Memory B cell (primary cell): ENCODE measurements around the gene SH3BP4.

ENCODE experiments used
- ATAC-seq: fragments of 150-1000 bp; cut with Tn5 transposase; 2 replicates; pipeline ENCODE4 v1.10.0; 2021; ENCODE audit warnings: low read depth, mild to moderate bottlenecking, moderate library complexity
- DNase-seq, 2 donors: peaks; one replicate each; pipeline ENCODE4 v3.0.0; 2022; ENCODE audit warnings: low spot score in 2 of 2
- H3K27ac Mint-ChIP-seq: one replicate; pipeline ENCODE4 v1.8.0; 2022; ENCODE audit warnings: mild to moderate bottlenecking, moderate library complexity, mixed read lengths
- H3K27me3 Mint-ChIP-seq: one replicate; pipeline ENCODE4 v1.8.0; 2022; ENCODE audit warnings: mixed read lengths
- H3K36me3 Mint-ChIP-seq: one replicate; pipeline ENCODE4 v1.8.0; 2022; ENCODE audit warnings: mild to moderate bottlenecking, mixed read lengths
- H3K4me1 Mint-ChIP-seq: one replicate; pipeline ENCODE4 v1.8.0; 2022; ENCODE audit warnings: mixed read lengths
- H3K4me3 Mint-ChIP-seq: one replicate; pipeline ENCODE4 v1.8.0; 2022; ENCODE audit warnings: mild to moderate bottlenecking, moderate library complexity, mixed read lengths
- H3K9me3 Mint-ChIP-seq: one replicate; pipeline ENCODE4 v1.8.0; 2022; ENCODE audit warnings: mixed read lengths

SH3BP4 gene

GRCh38 chr2:234953116-234954031 lies 1.6 kb downstream of the SH3BP4 start:
- Mint-ChIP-seq H3K27ac (no peak overlapping the region), H3K9me3 (no peaks in the 10 kb centered on the region), H3K4me3 (peak overlapping the region; percentile 51), H3K4me1 (peaks cover 9% of the 10 kb centered on the region), H3K27me3 (peaks cover 16% of the 10 kb centered on the region), H3K36me3 (no peaks in the 10 kb centered on the region)
- no peak for DNase-seq
- ATAC-seq, result no peak

- DNase-seq (no peak), ATAC-seq (no peak)
- Mint-ChIP-seq H3K4me1 (peaks cover 9% of the 10 kb centered on the region), H3K4me3 (no peak overlapping the region), H3K27me3 (peaks cover 16% of the 10 kb centered on the region), H3K9me3 (no peaks in the 10 kb centered on the region), H3K36me3 (no peaks in the 10 kb centered on the region), H3K27ac (no peak overlapping the region)
Observed at GRCh38 chr2:234954551-234954992, 2.8 kb downstream of the SH3BP4 start.

- H3K9me3 Mint-ChIP-seq, result no peaks in the 10 kb centered on the region
- H3K4me3 Mint-ChIP-seq, result no peak overlapping the region
- ATAC-seq, result no peak
- peaks cover 12% of the 10 kb centered on the region for H3K27me3 Mint-ChIP-seq
- no peak overlapping the region for H3K27ac Mint-ChIP-seq
- no peaks in the 10 kb centered on the region for H3K36me3 Mint-ChIP-seq
- H3K4me1 Mint-ChIP-seq, result peaks cover 9% of the 10 kb centered on the region
- DNase-seq, result no peak
Observed at GRCh38 chr2:234955091-234955591, 3.3 kb downstream of the SH3BP4 start.

DNA sequence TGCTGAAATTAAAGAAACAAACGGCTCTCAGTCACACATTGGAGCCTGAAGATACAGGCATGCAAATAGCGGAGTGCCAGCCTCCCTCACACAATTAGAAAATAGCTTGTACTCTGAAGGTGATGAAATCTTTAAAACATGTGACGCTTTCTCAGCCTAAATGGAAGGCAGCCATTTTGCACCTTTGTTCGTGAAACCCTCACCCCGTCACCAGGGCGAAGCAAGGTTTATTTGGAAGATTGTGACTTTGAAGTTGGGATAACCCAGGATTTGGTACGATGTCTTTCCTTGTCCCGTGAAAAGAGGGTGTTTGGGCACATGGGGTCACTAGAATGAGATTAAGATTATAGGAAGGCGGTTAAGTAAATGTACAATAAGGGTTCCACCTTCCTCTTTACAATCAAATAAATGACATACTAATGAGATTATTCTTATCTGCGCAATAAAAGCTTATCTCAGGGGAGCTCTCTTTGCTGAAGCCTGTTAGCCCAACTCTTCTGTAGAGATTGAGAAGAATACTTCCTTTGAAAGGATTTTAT lies 4.2 kb downstream of the SH3BP4 start:
- no peak for DNase-seq
- Mint-ChIP-seq H3K27me3 (peaks cover 9% of the 10 kb centered on the region), H3K9me3 (no peaks in the 10 kb centered on the region), H3K36me3 (no peaks in the 10 kb centered on the region), H3K4me1 (peaks cover 9% of the 10 kb centered on the region), H3K4me3 (no peak overlapping the region), H3K27ac (no peak overlapping the region)
- no peak for ATAC-seq

DNA sequence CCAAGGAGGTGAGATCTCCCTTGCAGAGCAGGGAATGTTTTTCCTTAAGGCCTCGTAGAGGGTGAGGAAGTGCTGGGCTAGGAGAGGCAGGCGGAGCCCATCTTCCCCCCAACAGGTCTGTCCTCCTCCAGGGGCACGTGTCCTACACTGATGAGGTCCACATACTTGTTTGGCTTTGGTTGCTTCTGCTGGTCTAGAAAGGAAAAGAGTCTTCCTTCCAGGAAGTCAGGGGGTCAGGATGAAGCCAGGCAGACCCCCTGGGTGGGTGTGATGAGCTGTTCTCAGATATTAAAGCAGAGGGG lies 6.0 kb downstream of the SH3BP4 start:
- Mint-ChIP-seq H3K36me3 (no peaks in the 10 kb centered on the region), H3K27ac (no peak overlapping the region), H3K9me3 (no peaks in the 10 kb centered on the region), H3K4me1 (peaks cover 7% of the 10 kb centered on the region), H3K4me3 (no peak overlapping the region), H3K27me3 (peaks cover 7% of the 10 kb centered on the region)
- DNase-seq (no peak), ATAC-seq (no peak)

GRCh38 chr2:234958311-234958710 lies 6.5 kb downstream of the SH3BP4 start:
- ATAC-seq (no peak), DNase-seq (no peak)
- Mint-ChIP-seq H3K36me3 (no peaks in the 10 kb centered on the region), H3K4me3 (no peak overlapping the region), H3K4me1 (peaks cover 3% of the 10 kb centered on the region), H3K9me3 (no peaks in the 10 kb centered on the region), H3K27me3 (peaks cover 3% of the 10 kb centered on the region), H3K27ac (no peak overlapping the region)

DNA sequence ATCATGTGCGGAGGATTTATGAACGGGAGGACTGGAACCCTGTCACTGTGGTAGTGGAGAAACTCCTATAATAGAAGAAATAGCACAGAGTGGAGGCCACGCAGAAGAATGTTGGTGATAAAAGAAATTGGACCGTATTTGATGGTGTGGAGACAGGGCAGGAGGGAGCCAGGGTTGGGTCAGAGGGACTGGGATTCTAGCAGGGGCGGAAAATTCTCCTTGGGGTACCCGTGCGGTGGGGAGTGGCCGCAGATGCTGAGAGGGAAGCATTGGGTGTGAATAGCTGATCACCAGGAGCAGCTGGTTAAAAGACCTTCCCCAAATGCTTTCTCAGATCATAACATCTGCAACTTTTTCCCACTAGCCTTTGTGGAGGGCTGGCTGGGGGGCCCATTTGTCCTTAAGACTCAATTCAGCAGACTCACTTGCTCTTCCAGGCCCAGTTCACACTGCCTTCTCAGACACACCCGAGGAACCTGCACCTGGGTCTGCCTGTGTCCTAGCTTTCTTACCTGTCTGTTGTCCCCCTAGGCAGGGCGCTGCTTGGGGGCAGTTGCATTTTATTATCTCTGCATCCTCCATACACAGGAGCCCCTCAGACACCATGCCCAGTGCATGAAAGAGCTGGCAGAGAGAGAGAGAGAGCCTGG lies 7.1 kb downstream of the SH3BP4 start:
- Mint-ChIP-seq H3K4me3 (no peak overlapping the region), H3K9me3 (no peaks in the 10 kb centered on the region), H3K27me3 (peaks cover 3% of the 10 kb centered on the region), H3K27ac (no peak overlapping the region), H3K4me1 (peaks cover 3% of the 10 kb centered on the region), H3K36me3 (no peaks in the 10 kb centered on the region)
- ATAC-seq, result no peak
- no peak for DNase-seq

DNA sequence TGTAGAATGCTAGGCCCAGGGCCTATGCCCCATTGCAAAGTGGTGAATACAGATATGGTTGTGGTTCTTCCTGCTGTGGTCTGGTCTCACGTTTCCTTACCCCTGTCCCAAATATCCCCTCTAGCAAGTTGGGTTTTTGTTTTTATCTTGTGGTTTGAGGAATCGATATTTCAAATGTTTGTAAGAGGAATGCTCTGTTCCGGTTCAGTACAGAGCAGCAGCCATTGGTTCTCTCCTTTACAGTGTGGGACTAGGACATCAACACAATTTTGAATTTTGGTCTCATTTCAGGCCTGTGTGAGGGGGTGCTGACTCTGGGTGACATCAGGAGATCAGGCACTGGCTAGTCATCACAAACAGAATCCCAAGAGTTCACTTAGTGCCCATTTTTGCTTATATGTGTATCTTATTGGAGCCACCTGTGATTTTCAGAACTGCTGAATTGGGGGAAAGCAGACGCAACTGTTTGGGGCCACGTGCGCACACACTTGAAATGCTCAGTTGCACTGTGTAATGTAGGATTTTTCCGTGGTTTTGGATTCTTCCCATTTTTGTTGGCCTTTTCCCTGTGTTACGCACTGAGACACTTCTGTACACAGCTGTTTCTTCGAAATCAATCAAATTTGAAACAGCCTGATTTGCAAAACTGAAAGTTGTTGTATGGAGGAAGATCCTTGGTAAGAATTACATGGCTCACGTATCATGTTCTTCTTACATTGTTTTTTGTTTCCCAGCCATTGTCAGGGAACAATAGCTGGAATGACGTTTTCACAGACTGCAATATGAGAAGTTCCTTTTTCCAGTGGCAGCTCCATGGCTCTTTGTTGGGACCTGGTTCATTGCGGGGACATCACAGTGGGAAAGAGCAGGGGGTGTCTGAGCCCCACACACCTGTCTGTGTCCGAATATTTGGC lies 8.6 kb downstream of the SH3BP4 start:
- H3K27ac Mint-ChIP-seq, result no peak overlapping the region
- DNase-seq, result no peak
- peaks cover 2% of the 10 kb centered on the region for H3K27me3 Mint-ChIP-seq
- no peak overlapping the region for H3K4me3 Mint-ChIP-seq
- H3K4me1 Mint-ChIP-seq, result peaks cover 3% of the 10 kb centered on the region
- H3K9me3 Mint-ChIP-seq, result no peaks in the 10 kb centered on the region
- no peaks in the 10 kb centered on the region for H3K36me3 Mint-ChIP-seq
- ATAC-seq, result no peak

DNA sequence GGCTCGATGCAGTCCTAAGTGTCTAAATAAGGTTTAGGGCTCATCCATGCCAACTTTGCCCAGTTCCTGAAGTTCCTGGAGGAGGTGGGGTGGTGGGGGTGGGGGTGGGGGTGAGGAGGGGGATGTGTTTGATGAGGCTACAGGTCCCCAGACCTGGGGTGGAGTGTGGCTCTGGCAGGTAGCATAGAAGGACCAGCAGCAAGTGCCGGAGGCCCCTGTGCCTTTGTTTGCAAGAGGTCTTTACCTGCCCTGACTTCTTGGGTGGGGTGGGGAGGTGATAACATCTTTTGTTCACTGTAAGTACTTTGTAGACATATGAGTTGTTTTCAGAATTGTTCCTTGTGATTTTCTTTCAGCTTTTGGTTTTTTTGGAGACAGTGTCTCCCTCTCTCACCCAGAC lies 10.0 kb downstream of the SH3BP4 start:
- ATAC-seq (no peak), DNase-seq (no peak)
- Mint-ChIP-seq H3K36me3 (no peaks in the 10 kb centered on the region), H3K27me3 (peaks cover 5% of the 10 kb centered on the region), H3K4me3 (no peak overlapping the region), H3K4me1 (peaks cover 3% of the 10 kb centered on the region), H3K9me3 (no peaks in the 10 kb centered on the region), H3K27ac (no peak overlapping the region)

- DNase-seq (no peak), ATAC-seq (no peak)
- Mint-ChIP-seq H3K36me3 (no peaks in the 10 kb centered on the region), H3K9me3 (no peaks in the 10 kb centered on the region), H3K27ac (no peak overlapping the region), H3K4me1 (peaks cover 3% of the 10 kb centered on the region), H3K4me3 (no peak overlapping the region), H3K27me3 (peaks cover 8% of the 10 kb centered on the region)
Observed at GRCh38 chr2:234963773-234964615, 12.2 kb downstream of the SH3BP4 start.

- Mint-ChIP-seq H3K9me3 (no peaks in the 10 kb centered on the region), H3K36me3 (no peaks in the 10 kb centered on the region), H3K27ac (no peak overlapping the region), H3K27me3 (peaks cover 10% of the 10 kb centered on the region), H3K4me3 (no peak overlapping the region), H3K4me1 (peaks cover 9% of the 10 kb centered on the region)
- DNase-seq (no peak), ATAC-seq (no peak)
Observed at GRCh38 chr2:234964631-234965461, 13.0 kb downstream of the SH3BP4 start.

GRCh38 chr2:234966340-234966739 lies 14.5 kb downstream of the SH3BP4 start:
- no peak overlapping the region for H3K4me3 Mint-ChIP-seq
- H3K4me1 Mint-ChIP-seq, result peaks cover 8% of the 10 kb centered on the region
- H3K9me3 Mint-ChIP-seq, result no peaks in the 10 kb centered on the region
- H3K27ac Mint-ChIP-seq, result no peak overlapping the region
- DNase-seq, result no peak
- peaks cover 12% of the 10 kb centered on the region for H3K27me3 Mint-ChIP-seq
- no peak for ATAC-seq
- H3K36me3 Mint-ChIP-seq, result no peaks in the 10 kb centered on the region
